H9 (cell line): ENCODE measurements around the gene MYOZ2. TPM values are rescaled to one million over a fixed set of nuclear protein-coding genes. Genes with fewer than 3 reads are reported as not detected.

ENCODE experiments used
- DNase-seq: peaks from one replicate; pipeline ENCODE4 v3.0.0-alpha.2; 2017
- H2AFZ ChIP-seq: one replicate; pipeline ENCODE4 v1.6.1; 2013; ENCODE audit warnings: mild to moderate bottlenecking, low read length, control low read depth, moderate library complexity
- H2AK5ac ChIP-seq: 2 replicates; pipeline ENCODE4 v1.6.1; 2013; ENCODE audit warnings: low read length, control low read depth, mixed read lengths; ENCODE audit not compliant: insufficient read length
- H2BK120ac ChIP-seq: one replicate; pipeline ENCODE4 v1.6.1; 2013; ENCODE audit warnings: low read depth, mild to moderate bottlenecking, low read length, control low read depth, inconsistent platforms; ENCODE audit not compliant: poor library complexity, severe bottlenecking
- H2BK12ac ChIP-seq: 2 replicates; pipeline ENCODE4 v1.6.1; 2013; ENCODE audit warnings: low read length, control low read depth, mixed read lengths, low read depth; ENCODE audit not compliant: insufficient read length
- H2BK15ac ChIP-seq: 2 replicates; pipeline ENCODE4 v1.6.1; 2013; ENCODE audit warnings: low read depth, low read length, control low read depth
- H2BK20ac ChIP-seq: one replicate; pipeline ENCODE4 v1.6.1; 2013; ENCODE audit warnings: low read depth, mild to moderate bottlenecking, low read length, control low read depth, inconsistent platforms; ENCODE audit not compliant: poor library complexity, severe bottlenecking
- H2BK5ac ChIP-seq: 2 replicates; pipeline ENCODE4 v1.6.1; 2013; ENCODE audit warnings: low read length, control low read depth, mixed read lengths; ENCODE audit not compliant: insufficient read length
- H3K14ac ChIP-seq: 2 replicates; pipeline ENCODE4 v1.6.1; 2013; ENCODE audit warnings: low read length, control low read depth; ENCODE audit not compliant: insufficient read depth
- H3K18ac ChIP-seq: 2 replicates; pipeline ENCODE4 v1.6.1; 2013; ENCODE audit warnings: low read depth, mild to moderate bottlenecking, mixed read lengths, low read length, control low read depth; ENCODE audit not compliant: insufficient read length
- H3K23ac ChIP-seq: 2 replicates; pipeline ENCODE4 v1.6.1; 2013; ENCODE audit warnings: low read length, control low read depth, mixed read lengths, low read depth; ENCODE audit not compliant: insufficient read length
- H3K23me2 ChIP-seq: 2 replicates; pipeline ENCODE4 v1.6.1; 2013; ENCODE audit warnings: low read depth, mild to moderate bottlenecking, mixed read lengths, low read length, control low read depth; ENCODE audit not compliant: insufficient read length, poor library complexity, severe bottlenecking
- H3K27ac ChIP-seq: 2 replicates; pipeline ENCODE4 v1.5.1; 2013; ENCODE audit warnings: low read length, control low read depth, mixed read lengths, low read depth; ENCODE audit not compliant: insufficient read length
- H3K27me3 ChIP-seq: 2 replicates; pipeline ENCODE4 v1.6.1; 2013; ENCODE audit warnings: low read length, control low read depth, inconsistent platforms; ENCODE audit not compliant: insufficient read depth
- H3K4ac ChIP-seq: 2 replicates; pipeline ENCODE4 v1.6.1; 2013; ENCODE audit warnings: low read depth, mild to moderate bottlenecking, control low read depth, inconsistent platforms, low read length, moderate library complexity
- H3K4me1 ChIP-seq: 2 replicates; pipeline ENCODE4 v1.6.1; 2013; ENCODE audit warnings: low read length, control low read depth, inconsistent platforms; ENCODE audit not compliant: insufficient read depth
- H3K4me2 ChIP-seq: 2 replicates; pipeline ENCODE4 v1.6.1; 2013; ENCODE audit warnings: low read length, control low read depth, mixed read lengths; ENCODE audit not compliant: insufficient read length, insufficient read depth
- H3K56ac ChIP-seq: 2 replicates; pipeline ENCODE4 v1.6.1; 2013; ENCODE audit warnings: low read depth, mild to moderate bottlenecking, mixed read lengths, low read length, control low read depth; ENCODE audit not compliant: insufficient read length
- H3K79me1 ChIP-seq: 2 replicates; pipeline ENCODE4 v1.6.1; 2013; ENCODE audit warnings: low read depth, mild to moderate bottlenecking, moderate library complexity, low read length, control low read depth, inconsistent platforms; ENCODE audit not compliant: insufficient read depth, poor library complexity, severe bottlenecking
- H3K79me2 ChIP-seq: 2 replicates; pipeline ENCODE4 v1.6.1; 2013; ENCODE audit warnings: low read length, control low read depth, inconsistent platforms; ENCODE audit not compliant: insufficient read depth
- H3K9ac ChIP-seq: 2 replicates; pipeline ENCODE4 v1.6.1; 2013; ENCODE audit warnings: low read length, control low read depth, mixed read lengths; ENCODE audit not compliant: insufficient read length; ENCODE audit errors: extremely low read depth
- H3K9me3 ChIP-seq: one replicate; pipeline ENCODE4 v1.6.1; 2013; ENCODE audit warnings: low read depth, low read length, inconsistent platforms; ENCODE audit not compliant: control insufficient read depth
- H3T11ph ChIP-seq: one replicate; pipeline ENCODE4 v1.6.1; 2013; ENCODE audit warnings: mild to moderate bottlenecking, low read length, control low read depth, inconsistent platforms
- H4K20me1 ChIP-seq: one replicate; pipeline ENCODE4 v1.6.1; 2013; ENCODE audit not compliant: control insufficient read depth, insufficient read length, insufficient read depth
- H4K5ac ChIP-seq: 2 replicates; pipeline ENCODE4 v1.6.1; 2013; ENCODE audit warnings: low read depth, mild to moderate bottlenecking, mixed read lengths, low read length, control low read depth; ENCODE audit not compliant: insufficient read length
- H4K8ac ChIP-seq: replicated peaks from 2 replicates; pipeline ENCODE4 v1.6.1; 2013; ENCODE audit warnings: low read length, control low read depth, mixed read lengths, low read depth; ENCODE audit not compliant: insufficient read length
- H4K91ac ChIP-seq: 2 replicates; pipeline ENCODE4 v1.6.1; 2013; ENCODE audit warnings: low read depth, mild to moderate bottlenecking, moderate library complexity, mixed read lengths, low read length, control low read depth; ENCODE audit not compliant: insufficient read length
- H3K27ac Mint-ChIP-seq, 3 experiments: 2 replicates in 2 of 3; 3 replicates in 1 of 3; pipeline ENCODE4 v1.8.0; 2020 to 2021; ENCODE audit warnings: mixed read lengths in 3 of 3, mild to moderate bottlenecking in 1 of 3, moderate library complexity in 1 of 3
- H3K27me3 Mint-ChIP-seq: 2 replicates; pipeline ENCODE4 v1.8.0; 2021; ENCODE audit warnings: low read depth, mild to moderate bottlenecking, moderate library complexity, mixed read lengths
- H3K36me3 Mint-ChIP-seq, 3 experiments: 2 replicates in 2 of 3; 3 replicates in 1 of 3; pipeline ENCODE4 v1.8.0; 2020 to 2021; ENCODE audit warnings: low read depth in 3 of 3, mixed read lengths in 3 of 3; ENCODE audit not compliant: insufficient read depth in 1 of 3
- H3K4me1 Mint-ChIP-seq, 2 experiments: 2 replicates each; pipeline ENCODE4 v1.8.0; 2020; ENCODE audit warnings: mixed read lengths in 2 of 2
- H3K4me3 Mint-ChIP-seq, 2 experiments: 2 replicates in 1 of 2; 3 replicates in 1 of 2; pipeline ENCODE4 v1.8.0; 2020 to 2021; ENCODE audit warnings: mild to moderate bottlenecking in 2 of 2, mixed read lengths in 2 of 2, moderate library complexity in 1 of 2
- H3K9me3 Mint-ChIP-seq, 2 experiments: 2 replicates in 1 of 2; 3 replicates in 1 of 2; pipeline ENCODE4 v1.8.0; 2020; ENCODE audit warnings: mild to moderate bottlenecking in 2 of 2, mixed read lengths in 2 of 2, moderate library complexity in 1 of 2
- WGBS: extraction: QIAGEN DNeasy Blood & Tissue Kit; methylation state at CpG from one replicate; pipeline ENCODE4 v1.1.7; 2013; ENCODE audit warnings: missing lambda C conversion rate, low lambda C conversion rate, mixed read lengths; ENCODE audit not compliant: insufficient read length; ENCODE audit errors: extremely low coverage; 5-methylcytosine and 5-hydroxymethylcytosine counted together
- total RNA-seq: library from RNA; stranded (reverse); gene quantifications from 2 replicates; pipeline ENCODE4 v1.2.1, GENCODE V29; 2021
- TF ChIP-seq, protein P1 (sequence below): fragments of 200-600 bp; sonication (generic); conservative IDR thresholded peaks from 3 replicates; pipeline ENCODE4 v1.8.0; 2021; ENCODE audit warnings: antibody characterized with exemption, mild to moderate bottlenecking

MYOZ2 gene
- total RNA-seq, 1 experiment from 2014 or later: not detected

DNA sequence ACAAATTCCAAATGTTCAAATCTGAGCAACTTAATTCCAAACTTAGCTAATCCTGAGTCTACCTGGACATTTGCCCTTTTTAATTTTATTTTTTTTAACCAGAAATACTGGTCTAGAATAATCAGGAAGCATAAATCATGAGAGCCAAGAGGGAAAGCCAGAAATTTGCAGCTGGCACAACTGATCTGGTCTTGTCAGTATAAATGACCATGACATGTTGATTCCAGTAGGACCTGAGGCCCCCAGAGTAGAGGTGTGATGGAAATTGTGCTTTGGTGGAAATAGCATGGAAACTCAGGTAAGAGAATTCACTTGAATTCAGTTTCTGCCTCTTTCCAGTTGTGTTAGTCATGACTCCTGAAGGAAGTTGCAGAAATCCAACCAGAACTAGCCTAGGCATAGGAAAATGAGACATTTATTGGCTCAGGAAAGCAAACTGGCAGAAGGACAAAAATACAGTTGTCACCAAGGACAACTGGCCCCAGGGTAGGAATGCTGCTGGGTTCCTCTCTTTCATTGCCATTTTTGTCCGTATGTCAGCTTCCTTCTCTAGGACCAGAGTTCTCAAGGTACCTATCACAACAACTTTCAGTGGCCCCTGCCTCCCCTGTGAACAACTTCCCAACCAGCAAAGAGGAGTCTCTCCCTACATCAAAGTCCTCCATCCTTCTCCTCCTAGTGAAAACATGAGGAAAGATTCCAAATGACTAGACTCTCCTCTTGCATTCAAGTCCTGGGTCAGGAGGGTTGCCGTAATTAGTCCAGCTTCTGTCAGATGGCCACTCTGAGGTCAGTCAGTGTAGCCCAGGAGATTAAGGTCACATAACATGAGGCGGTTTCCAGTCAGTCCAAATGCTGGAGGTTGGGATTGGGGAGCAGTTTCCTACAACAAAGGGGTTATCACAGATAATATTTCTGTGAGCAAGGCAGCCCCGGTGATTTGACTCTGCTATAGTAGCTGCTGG lies 29.3 kb upstream of the MYOZ2 start:
- Mint-ChIP-seq H3K9me3 (no peaks in the 10 kb centered on the region), H3K27me3 (no peaks in the 10 kb centered on the region), H3K4me3 (no peak overlapping the region; a peak in 1 of 5 replicates), H3K36me3 (no peaks in the 10 kb centered on the region), H3K27ac (peak overlapping the region in 2 of 3 experiments; percentile 8 to 86; a peak in 3 of 7 replicates), H3K4me1 (peaks cover 10 to 14% of the 10 kb centered on the region in 2 experiments)
- Histone ChIP-seq H4K5ac (no peak overlapping the region), H2BK120ac (no peak overlapping the region), H2BK5ac (no peak overlapping the region), H3K79me2 (no peaks in the 10 kb centered on the region), H4K20me1 (no peaks in the 10 kb centered on the region), H3K23ac (no peak overlapping the region), H2AK5ac (no peak overlapping the region), H3K4me1 (no peaks in the 10 kb centered on the region; the same call in 1 of the 2 replicates), H3K18ac (no peak overlapping the region), H3K14ac (no peak overlapping the region), H3K27me3 (no peaks in the 10 kb centered on the region), H3K9ac (no peak overlapping the region), H3K79me1 (no peaks in the 10 kb centered on the region), H2AFZ (no peak overlapping the region), H3K56ac (no peak overlapping the region), H2BK12ac (no peak overlapping the region), H4K8ac (no peak overlapping the region), H4K91ac (no peak overlapping the region), H3T11ph (no peak overlapping the region), H3K4ac (no peak overlapping the region), H2BK20ac (no peak overlapping the region), H3K4me2 (no peak overlapping the region), H3K27ac (no peak overlapping the region), H3K23me2 (no peaks in the 10 kb centered on the region), H2BK15ac (no peak overlapping the region), H3K9me3 (no peaks in the 10 kb centered on the region)
- WGBS: no CpG with 5 or more reads among the region's 4 CpGs
- TF ChIP-seq, protein P1, sequence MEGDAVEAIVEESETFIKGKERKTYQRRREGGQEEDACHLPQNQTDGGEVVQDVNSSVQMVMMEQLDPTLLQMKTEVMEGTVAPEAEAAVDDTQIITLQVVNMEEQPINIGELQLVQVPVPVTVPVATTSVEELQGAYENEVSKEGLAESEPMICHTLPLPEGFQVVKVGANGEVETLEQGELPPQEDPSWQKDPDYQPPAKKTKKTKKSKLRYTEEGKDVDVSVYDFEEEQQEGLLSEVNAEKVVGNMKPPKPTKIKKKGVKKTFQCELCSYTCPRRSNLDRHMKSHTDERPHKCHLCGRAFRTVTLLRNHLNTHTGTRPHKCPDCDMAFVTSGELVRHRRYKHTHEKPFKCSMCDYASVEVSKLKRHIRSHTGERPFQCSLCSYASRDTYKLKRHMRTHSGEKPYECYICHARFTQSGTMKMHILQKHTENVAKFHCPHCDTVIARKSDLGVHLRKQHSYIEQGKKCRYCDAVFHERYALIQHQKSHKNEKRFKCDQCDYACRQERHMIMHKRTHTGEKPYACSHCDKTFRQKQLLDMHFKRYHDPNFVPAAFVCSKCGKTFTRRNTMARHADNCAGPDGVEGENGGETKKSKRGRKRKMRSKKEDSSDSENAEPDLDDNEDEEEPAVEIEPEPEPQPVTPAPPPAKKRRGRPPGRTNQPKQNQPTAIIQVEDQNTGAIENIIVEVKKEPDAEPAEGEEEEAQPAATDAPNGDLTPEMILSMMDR: no peak
- DNase-seq: no peak
